ENCODE data around the gene SMC4.
"Not testable (repeated sequence)": the region's sequence is repeated elsewhere in the genome, so short reads cannot be mapped to it uniquely, and the experiment has no call there.

The SMC4 gene

DNA sequence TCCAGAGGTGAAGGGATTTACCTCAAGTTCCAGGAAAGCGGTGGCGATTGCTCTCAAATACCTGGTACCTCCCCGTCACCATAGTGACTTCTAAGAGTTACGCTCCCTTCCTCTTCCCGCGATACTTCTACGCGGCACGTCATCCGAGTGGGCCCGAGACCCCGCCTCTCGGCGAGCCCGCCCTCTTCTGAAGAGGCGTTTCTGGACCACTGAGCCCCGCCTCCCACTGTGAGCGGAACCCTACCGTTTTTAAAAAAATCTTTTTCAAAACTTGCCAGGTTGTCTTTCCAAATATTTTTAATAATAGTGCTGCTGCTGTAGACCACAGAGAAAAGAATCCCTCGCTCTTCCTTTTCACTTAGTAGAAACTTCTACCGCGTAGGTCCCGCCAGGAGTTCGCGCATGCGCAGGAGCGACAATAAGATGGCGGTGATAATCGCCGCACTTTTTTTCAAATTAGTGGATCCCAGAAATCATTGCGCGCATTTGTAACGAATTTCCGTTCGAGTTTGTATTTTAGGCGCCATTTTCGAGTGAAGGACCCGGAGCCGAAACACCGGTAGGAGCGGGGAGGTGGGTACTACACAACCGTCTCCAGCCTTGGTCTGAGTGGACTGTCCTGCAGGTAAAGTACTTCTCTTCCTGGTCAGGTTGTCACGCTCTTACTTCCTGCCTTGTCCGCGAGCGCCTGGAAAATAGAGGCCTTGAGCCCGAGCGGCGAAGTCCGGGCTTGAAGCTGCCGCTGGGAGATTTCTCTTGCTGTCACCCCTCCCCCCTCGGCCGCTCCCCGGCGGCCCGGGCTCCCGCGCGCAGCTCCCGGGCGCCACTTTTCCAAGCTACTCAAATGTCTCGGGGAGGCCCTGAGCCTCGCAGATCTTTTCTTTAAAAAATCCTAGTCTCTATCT, at the start of gene SMC4, which contains the start of gene IFT80:
Gene SMC4 (plus strand): TSS at position 526 of the 905 bp plus-strand sequence. CDS start 1,177 bp downstream, outside the sequence.
Gene IFT80 (minus strand): TSS at position 101 of the 905 bp plus-strand sequence. CDS start 14,625 bp downstream, outside the sequence.
- peak; percentile 94 for DNase-seq

DNA sequence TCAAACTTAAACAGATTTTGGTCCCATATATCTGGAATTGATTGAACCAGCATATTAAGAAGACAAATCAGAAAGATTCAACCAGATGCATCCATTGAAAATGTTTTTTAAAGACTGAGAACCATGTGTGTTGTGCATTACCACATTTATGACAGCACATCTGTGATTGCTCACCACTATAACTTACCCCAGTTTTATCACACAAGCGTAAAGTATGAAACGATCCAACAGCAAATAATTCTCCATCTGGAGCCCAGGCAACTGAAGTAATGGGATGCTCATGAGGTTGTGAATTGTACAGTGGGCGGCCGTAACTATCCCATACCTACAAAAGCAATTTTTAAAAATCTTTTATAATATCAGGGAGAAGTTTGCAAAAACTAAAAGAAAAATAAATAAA, 43.6 kb upstream of the SMC4 start:
- no peak for DNase-seq

DNA sequence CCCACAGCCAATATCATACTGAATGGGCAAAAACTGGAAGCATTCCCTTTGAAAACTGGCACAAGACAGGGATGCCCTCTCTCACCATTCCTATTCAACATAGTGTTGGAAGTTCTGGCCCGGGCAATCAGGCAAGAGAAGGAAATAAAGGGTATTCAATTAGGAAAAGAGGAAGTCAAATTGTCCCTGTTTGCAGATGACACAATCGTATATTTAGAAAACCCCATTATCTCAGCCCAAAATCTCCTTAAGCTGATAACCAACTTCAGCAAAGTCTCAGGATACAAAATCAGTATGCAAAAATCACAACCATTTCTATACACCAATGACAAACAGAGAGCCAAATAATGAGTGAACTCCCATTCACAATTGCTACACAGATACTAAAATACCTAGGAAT, 36.6 kb upstream of the SMC4 start:
- not testable (repeated sequence) for DNase-seq

DNA sequence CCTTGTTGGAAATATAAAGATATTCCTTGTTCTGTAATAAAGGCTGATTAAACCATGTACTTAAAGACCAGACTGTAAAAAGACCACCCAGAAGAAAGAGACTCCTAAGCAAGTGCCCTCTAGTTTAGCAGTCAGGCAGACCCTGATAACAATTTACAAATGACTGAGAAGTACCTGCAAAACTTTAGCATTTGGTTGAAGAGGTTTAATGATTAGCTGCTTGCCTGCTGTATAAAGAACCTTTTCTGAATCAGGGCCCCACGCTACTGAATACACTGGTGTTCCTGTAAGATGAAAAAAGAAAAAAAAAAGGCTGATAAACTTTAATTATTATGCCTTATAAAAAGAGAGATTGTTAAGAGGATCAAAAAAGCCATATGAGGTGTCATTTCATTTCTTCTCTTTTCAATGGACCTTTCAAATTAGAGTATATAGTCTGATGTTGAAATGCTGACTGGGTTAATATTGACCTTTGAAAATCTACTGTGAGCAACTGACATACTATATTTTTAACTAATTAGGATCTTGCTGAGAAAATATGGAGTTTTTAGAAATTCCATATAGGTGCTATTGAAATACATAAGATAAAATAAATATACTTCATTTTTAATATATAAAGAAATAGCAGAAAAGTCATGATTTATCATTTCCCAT, 33.5 kb upstream of the SMC4 start:
- DNase-seq, result no peak

DNA sequence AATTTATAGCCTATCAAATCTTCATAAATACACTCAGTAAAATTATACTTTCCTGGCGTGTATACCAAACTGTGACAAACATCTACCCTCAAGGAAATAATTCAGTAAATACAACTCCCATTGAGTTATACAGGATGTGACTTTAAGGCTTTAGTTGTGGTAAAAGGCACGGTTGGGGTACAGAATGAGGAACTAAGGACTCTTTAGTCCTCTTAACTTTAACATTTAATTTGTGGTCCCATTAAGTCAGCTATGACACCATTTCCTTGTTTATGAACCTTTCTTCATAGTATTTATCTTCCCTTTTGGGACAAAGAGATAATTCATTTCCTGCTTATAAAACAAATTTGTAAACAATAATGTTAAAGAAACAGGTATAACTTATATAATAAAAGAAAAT, 30.6 kb upstream of the SMC4 start:
- DNase-seq, result no peak

DNA sequence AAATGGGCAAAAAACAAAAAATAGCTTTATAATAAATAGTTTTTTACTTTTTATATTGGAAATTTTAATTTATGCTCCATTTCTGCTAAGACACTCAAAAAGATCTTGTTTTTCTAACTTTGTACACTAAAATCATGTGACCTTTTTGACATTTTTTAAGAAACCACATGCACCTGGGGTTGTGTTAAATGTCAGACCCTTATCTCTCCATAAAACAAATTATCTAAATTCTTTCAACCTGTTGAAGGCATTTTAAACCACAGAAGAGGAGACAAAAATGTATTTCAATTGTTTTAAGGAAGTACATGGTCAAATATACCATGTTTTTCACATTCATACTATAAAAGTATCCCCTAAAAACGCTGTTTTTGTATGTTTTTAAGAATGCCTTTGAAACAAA, 29.7 kb upstream of the SMC4 start:
- no peak for DNase-seq

DNA sequence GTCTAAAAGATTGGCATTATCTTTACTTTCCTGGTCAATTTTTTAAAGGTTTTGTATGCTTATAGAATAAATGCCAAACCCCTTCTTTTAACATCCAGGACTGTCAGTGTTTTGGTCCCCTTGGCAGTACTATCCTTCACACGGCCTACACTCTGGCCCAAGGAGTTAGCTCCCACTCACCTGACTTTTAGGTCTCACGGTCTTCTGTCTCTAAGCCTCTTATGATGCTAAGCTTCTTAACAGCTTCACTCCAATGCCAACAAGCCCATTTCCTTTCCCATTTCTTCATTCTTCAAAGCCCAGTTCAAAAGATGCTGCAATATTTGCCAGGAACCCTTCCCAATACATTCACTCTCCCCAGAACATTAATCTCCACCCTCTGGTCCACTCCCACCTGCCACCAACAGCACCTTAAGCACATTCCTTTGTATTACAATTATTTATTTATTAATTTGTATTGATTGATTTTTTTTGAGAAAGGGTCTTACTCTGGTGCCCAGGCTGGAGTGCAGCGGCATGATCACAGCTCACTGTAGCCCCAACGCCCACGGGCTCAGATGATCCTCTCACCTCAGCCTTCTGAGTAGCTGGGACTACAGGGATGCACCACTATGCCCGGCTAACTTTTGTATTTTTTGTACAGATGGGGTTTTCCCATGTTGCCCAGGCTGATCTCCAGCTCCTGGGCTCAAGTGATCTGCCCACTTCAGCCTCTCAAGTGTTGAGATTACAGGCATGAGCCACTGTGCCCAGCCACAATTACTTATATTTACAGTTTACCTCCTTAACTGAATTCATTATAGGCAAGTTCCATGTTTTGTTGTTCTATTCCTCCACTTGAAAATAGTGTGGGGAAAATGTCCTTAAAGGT, 28.2 kb upstream of the SMC4 start:
- DNase-seq, result no peak

DNA sequence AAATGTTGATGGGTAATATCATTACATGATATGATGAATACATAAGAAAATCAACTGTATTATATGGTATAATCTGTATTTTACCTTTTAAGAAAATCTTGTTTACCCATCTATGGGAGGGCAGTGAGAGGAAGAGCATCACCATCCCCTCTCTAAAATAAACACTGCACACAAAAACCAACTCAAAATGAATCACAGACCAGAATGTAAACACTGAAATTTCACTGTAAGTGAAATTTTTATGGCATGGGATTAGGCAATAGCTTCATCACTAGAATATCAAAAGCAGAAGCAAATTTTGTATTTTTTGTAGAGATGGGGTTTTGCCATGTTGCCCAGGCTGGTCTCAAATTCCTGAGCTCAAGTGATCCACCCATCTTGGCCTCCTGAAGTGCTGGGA, 26.7 kb upstream of the SMC4 start:
- DNase-seq, result no peak

DNA sequence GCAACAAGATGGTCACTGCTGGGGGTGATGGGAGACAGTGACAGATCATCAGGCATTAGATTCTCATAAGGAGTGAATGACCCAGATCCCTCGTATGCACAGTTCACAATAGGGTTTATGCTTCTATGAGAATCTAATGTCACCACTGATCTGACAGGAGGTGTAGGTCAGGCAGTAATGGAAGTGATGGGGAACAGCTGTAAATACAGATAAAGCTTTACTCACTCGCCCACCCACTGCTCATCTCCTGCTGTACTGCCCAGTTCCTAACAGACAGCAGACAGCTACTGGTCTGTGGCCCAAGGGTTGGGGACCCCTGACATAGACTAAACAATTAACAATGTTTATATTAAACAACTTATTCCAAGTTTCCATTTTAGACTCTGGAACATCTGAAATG, 25.8 kb upstream of the SMC4 start:
- DNase-seq, result no peak

DNA sequence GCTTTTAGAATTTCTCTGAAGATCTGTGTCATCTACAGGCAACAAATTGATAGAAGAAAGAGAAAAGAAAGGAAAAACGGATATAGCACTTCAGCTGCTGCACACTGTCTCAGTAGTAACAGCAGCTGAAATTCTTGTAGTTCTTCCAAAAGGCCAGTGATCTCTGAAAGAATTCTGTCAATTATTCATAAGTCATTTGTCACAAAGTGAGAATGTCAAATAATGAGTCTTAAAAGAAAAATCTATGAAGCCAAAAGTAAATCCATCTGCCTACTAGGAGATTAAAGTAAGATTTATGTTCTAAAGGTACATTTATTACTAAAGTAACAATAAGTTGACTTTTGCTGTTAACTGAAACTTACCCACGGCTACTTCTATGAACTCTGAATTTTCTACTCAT, 25.0 kb upstream of the SMC4 start:
- no peak for DNase-seq

DNA sequence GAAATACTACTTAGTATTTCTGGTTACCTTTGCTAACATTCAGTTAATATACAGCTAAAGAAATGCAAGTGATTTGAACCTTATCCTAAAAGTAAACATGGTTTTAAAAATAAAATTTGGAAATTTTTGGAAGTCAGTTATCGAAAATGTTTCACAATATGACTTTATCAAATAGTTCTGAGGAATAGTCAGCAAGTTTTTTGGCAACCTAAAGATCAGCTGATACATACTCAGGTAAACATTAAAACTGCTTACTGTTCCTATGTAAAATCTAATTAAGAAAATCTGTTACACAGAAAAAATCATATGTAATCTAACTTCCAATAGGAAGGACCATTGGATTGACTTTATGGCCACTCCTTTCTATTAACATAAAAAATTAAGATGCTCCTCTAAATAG, 24.5 kb upstream of the SMC4 start:
- no peak for DNase-seq

DNA sequence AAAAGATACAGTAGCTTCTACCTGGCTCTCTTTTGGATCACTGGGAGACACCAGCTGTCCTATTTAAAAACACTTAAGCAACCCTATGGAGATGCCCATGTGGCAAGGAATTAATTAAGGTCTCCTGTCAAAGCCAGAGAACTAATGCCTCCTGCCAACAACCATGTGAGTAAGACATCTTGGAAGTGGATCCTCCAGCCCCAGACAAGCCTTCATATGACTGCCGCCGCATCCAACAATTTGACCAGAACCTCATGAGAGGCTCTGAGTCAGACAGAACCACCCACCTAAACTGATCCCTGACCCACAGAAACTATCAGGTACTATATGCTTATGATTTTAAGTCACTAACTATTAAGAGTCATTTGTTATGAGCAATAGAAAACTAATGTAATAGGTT, 22.8 kb upstream of the SMC4 start:
- DNase-seq, result no peak

DNA sequence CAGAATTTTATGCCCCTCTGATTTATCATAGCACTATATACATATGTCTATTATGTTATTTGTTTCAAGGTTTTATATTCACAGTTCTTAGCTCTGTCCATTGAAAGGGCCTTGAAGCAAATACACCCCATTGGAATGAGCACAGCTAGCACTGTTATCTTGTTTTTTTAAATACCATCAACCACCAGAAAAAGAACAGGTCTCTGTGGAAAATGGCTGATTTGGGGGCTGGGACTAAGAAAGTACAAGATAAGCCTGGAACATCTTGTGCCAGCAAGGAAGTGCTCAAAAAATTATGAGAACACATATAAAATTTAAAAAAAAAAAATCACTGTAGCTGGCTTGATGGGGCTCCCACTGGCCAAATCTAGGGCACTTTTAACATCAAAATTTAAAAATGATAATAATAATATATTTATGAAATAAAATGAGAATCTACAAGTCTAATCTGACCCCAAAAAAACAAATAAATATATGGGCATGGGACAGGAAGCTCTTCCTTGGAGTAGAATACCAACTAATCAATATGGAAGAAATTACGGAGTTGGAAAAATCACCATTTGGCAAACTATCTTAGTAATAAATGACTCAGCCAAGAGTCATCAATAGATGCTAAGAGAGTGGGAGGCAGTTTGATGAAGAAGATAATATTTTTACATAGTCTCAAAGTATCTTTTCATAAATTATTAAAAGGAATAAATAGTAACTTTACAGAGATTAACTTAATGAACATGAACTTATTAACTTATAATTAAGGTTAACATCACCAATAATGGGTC, 20.9 kb upstream of the SMC4 start:
- no peak for DNase-seq

DNA sequence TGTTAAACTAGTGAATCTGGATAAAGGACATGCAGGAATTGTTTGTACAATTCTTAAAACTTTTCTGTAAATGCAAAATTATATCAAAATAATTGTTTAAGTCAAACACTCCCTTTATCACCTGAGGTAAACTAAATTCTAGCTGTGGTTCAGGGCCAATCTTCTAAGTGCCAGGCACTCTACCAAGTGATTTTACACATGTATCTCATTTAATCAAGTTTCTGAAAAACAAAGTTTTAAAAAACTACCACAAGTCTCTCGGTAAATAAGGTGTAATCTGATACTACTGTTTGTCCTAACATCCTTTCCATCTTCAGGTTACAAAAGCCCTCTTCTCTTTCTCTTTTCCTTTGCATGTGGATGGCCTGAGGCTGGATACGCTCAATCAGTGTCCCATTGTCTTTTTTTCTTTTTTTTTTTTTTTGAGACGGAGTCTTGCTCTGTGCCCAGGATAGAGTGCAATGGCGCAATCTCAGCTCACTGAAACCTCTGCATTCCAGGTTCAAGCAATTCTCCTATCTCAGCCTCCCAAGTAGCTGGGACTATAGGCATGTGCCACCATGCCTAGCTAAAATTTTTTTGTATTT, 19.7 kb upstream of the SMC4 start:
- no peak for DNase-seq

DNA sequence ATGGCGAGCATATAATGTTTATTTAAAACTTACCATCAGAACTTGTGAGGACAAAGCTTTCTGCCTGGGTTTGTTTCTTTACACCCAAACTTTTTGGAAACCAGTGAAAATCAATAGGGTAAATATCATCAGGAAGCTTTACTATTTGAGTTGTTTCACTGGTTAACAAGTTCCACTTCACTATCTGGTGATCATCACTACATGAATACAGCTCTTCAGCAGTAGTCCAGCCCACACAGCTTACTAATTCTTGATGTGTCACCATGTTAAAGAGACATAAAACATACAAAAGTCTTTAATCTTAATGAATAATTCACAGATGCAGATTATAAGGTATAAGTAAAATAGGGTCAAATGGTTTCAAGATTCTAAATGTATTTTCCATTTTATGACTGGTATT, 18.0 kb upstream of the SMC4 start:
- DNase-seq, result no peak

DNA sequence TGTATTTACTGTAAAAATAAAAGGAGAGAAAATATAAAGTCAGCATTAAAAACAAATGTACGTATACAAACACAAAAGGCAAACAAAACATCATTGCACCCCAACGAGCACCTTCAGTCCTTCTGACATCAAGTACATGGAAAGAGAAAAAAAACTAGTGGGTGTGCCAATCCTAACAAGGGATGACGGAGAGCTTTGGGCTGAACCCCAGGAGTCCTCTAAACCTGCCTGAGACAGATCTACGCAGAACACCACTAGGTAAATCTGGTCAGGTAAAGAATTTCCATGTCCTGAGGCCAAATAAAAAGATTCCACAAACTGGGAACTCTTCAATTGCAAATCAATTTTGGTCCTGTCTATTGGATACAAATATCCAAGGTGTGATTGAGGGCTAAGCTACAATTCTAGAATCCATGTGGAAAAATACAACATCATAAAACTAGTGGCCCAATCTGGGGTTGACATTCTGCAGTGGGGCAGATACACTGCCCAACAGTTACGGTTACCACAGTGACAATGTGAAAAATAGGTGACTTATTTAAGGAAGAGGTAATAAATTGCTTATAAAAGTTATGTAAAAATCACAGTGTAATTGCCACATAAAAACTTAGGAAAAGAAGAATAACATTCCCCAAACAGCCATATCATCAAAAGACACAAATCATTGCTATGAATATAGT, 14.7 kb upstream of the SMC4 start:
- no peak for DNase-seq

DNA sequence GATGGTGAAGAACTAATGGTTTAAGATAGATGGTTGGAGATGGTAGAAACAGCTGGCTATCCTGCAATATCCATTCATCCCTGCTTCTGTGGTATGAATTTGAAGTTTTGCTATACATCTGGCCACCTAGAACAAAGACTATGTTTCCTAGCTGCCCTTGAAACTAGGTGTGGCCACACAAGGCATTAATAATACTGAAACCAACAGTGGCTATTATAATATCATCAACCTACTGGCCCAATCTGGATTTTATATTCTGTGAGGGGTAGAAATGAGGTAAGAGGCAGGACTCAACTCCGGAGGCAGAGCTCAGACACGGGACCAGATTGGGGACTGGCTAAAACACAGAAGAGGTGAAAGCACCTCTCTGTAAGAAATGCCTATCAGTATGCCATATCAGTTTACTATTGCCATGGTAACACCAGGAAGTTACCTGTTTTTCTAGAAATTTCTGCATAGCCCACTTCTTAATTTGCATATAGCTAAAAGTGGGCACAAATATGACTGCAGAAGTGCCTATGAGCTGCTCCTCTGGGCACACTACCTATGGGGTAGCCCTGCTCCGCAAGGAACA, 8.8 kb upstream of the SMC4 start:
- DNase-seq, result no peak

DNA sequence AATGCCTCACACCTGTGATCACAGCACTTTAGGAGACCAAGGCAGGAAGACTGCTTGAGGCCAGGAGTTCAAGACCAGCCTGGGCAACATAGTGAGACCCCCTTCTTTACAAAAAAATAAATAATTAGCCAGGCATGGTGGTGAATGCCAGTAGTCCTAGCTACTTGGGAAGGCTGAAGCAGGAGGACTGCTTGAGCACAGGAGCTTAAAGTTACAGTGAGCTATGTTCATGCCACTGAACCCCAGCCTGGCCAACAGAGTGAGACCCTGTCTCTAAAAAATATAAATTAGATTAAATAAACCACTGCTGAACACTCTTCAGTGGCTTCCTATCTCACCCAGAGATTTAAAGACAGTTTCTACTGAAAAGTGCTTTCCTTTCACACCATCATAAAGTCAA, 6.7 kb upstream of the SMC4 start:
- no peak for DNase-seq

DNA sequence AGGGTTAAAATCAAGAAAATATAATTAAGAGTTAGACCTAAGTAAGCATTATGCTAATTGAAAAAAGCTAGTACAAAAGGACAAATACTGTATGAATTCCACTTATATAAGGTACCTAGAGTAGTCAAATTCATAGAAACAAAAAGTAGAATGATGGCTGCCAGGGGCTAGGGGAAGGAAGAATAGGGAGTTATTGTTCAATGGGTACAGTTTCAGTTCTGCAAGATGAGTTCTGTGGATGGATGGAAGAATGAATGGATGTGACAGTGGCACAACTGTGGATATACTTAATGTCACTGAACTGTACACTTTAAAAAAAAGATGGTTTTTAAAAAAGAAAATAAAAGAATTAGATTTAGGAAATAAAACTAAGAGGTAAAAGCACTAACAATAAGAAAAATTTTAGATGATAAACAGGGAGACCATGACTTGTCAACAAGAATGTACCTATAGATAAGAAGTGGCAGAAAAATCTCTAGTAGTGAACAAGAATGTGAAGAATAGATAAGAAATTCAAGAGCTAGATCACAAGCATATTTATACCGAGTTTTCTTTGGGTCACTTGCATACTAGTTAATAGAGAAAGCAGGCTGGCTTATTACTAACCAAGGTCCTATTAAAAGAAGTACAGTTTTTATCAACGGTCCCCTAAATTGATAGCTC, 6.0 kb upstream of the SMC4 start:
- no peak for DNase-seq

DNA sequence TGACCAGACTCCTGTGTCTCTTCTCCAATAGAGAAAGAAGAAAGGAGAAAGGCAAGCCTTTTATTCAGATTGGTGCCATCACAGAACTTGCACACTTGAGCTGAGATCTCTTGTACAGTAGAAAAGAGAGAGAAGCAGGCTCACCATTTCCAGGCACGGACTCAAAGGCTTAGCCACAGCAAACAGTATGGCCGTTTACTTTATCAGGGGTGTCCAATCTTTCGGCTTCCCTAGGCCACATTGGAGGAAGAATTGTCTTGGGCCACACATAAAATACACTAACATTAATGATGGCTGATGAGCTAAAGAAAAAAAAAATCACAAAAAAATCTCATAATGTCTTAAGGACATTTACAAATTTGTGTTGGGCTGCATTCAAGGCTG, 5.4 kb upstream of the SMC4 start:
- no peak for DNase-seq

DNA sequence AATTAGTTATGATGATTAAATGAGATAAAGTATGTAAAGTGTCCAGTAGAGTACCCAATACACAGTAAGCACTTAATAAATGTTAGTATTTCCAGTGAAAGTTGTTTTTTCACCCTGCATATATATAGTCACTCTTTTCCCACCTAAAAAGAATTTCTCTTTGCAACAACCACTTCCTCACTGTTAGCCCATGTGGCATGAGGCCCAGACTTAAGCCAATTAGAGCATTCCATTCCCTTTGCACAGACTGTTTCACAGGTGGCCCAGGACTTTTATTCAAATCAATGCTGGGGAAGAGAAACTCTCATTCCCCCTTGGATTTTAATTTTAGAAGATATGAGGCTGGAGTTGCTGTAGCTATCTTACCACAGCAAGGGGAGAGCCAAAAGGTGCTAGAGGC, 4.2 kb upstream of the SMC4 start:
- no peak for DNase-seq
